Endothelial cell of umbilical vein (primary cell): ENCODE measurements around the gene ATP13A2. TPM values are rescaled to one million over a fixed set of nuclear protein-coding genes. Genes with fewer than 3 reads are reported as not detected.

Experiments used
- BruUV-seq: library from RNA; stranded (reverse); fragments of 400-500 nt; replicated peaks from 2 replicates; lab custom pipeline; 2021; lab: Mats Ljungman, UMichigan
- CTCF ChIA-PET: fragments of 300-600, 350-600 bp; sonication (Branson Sonifier 250); formaldehyde crosslinking; loops from one replicate; lab custom pipeline; 2021; ENCODE audit warnings: antibody characterized with exemption, inconsistent platforms; lab: Charles Lee
- POLR2A ChIA-PET: fragments of 300-600, 350-600 bp; sonication (Branson Sonifier 250); formaldehyde crosslinking; loops from one replicate; lab custom pipeline; 2021; ENCODE audit warnings: antibody characterized with exemption, inconsistent platforms; lab: Charles Lee
- DNase-seq: peaks from one replicate; pipeline ENCODE4 v3.0.0-alpha.2; 2011; ENCODE audit warnings: low read depth, low spot score
- FAIRE-seq: peaks from 2 replicates; lab custom pipeline; 2011; peaks lifted over from hg19 to GRCh38; lab: Jason Lieb, UNC
- H2AFZ ChIP-seq: 2 replicates; pipeline ENCODE4 v1.6.0; 2012; ENCODE audit warnings: low read depth, low read length, control low read depth, inconsistent platforms
- H3K27ac ChIP-seq: 2 replicates; pipeline ENCODE4 v1.5.1; 2011; ENCODE audit warnings: low read depth, mild to moderate bottlenecking, control low read depth, low read length, moderate library complexity; ENCODE audit not compliant: insufficient read depth
- H3K27me3 ChIP-seq, 2 experiments: 2 replicates each; pipeline versions ENCODE4 v1.6.0 to v1.6.1; 2011; ENCODE audit warnings: low read length in 2 of 2, mixed read lengths in 1 of 2; ENCODE audit not compliant: control insufficient read depth in 2 of 2, insufficient read depth in 2 of 2
- H3K36me3 ChIP-seq, 2 experiments: 2 replicates in 1 of 2; 3 replicates in 1 of 2; pipeline ENCODE4 v1.5.1; 2011; ENCODE audit warnings: low read length in 2 of 2, mild to moderate bottlenecking in 1 of 2, moderate library complexity in 1 of 2; ENCODE audit not compliant: control insufficient read depth in 2 of 2, insufficient read depth in 2 of 2; ENCODE audit errors: extremely low read depth in 1 of 2
- H3K4me1 ChIP-seq: 3 replicates; pipeline ENCODE4 v1.5.1; 2011; ENCODE audit warnings: mild to moderate bottlenecking, low read length; ENCODE audit not compliant: control insufficient read depth, insufficient read depth; ENCODE audit errors: extremely low read depth
- H3K4me2 ChIP-seq: 2 replicates; pipeline ENCODE4 v1.6.1; 2011; ENCODE audit warnings: low read length, control low read depth, mixed read lengths; ENCODE audit not compliant: insufficient read depth
- H3K4me3 ChIP-seq, 3 experiments: fragments of 200-600 bp in 1 of 3; sonication (generic), shearing (Covaris generic) in 1 of 3; replicated peaks in 1 of 3; 2 replicates each; pipeline ENCODE4 v1.5.1; 2011 to 2016; ENCODE audit warnings: control low read depth in 3 of 3, low read length in 3 of 3, mild to moderate bottlenecking in 2 of 3, inconsistent platforms in 1 of 3, low read depth in 1 of 3, moderate library complexity in 1 of 3; ENCODE audit not compliant: insufficient read depth in 1 of 3
- H3K79me2 ChIP-seq: 2 replicates; pipeline ENCODE4 v1.6.0; 2012; ENCODE audit warnings: low read length, inconsistent platforms; ENCODE audit not compliant: control insufficient read depth, insufficient read depth
- H3K9ac ChIP-seq: replicated peaks from 2 replicates; pipeline ENCODE3; 2011; ENCODE audit warnings: low read length, control low read depth; ENCODE audit not compliant: insufficient read depth; ENCODE audit errors: extremely low read depth
- H3K9me1 ChIP-seq: replicated peaks from 3 replicates; pipeline ENCODE4 v1.6.0; 2011; ENCODE audit warnings: mild to moderate bottlenecking, low read length; ENCODE audit not compliant: control insufficient read depth, insufficient read depth; ENCODE audit errors: extremely low read depth
- H3K9me3 ChIP-seq: replicated peaks from 2 replicates; pipeline ENCODE4 v1.5.1; 2012; ENCODE audit warnings: low read length, inconsistent platforms; ENCODE audit not compliant: control insufficient read depth, insufficient read depth
- H4K20me1 ChIP-seq: replicated peaks from 2 replicates; pipeline ENCODE3; 2011; ENCODE audit warnings: mild to moderate bottlenecking, low read length; ENCODE audit not compliant: control insufficient read depth, insufficient read depth; ENCODE audit errors: extremely low read depth
- CTCF ChIP-seq, 2 donors: IDR thresholded peaks; 1 replicate in 1 of 2; 2 replicates in 1 of 2; pipeline ENCODE4 v1.5.1; 2011; ENCODE audit warnings: low read length in 2 of 2, mild to moderate bottlenecking in 2 of 2, moderate library complexity in 2 of 2, control low read depth in 1 of 2, inconsistent platforms in 1 of 2, low read depth in 1 of 2; ENCODE audit not compliant: insufficient read depth in 1 of 2; ENCODE audit errors: extremely low read depth in 1 of 2
- EZH2 ChIP-seq: IDR thresholded peaks from 2 replicates; pipeline ENCODE4 v1.6.1; 2012; ENCODE audit warnings: borderline replicate concordance, low read depth, mild to moderate bottlenecking, moderate library complexity, low read length, inconsistent platforms; ENCODE audit not compliant: severe bottlenecking
- FOS ChIP-seq: IDR thresholded peaks from 2 replicates; pipeline ENCODE4 v1.6.1; 2011; ENCODE audit warnings: mild to moderate bottlenecking, low read length, moderate library complexity, borderline replicate concordance; ENCODE audit not compliant: insufficient read depth
- GATA2 ChIP-seq: IDR thresholded peaks from 2 replicates; pipeline ENCODE4 v1.7.0; 2011; ENCODE audit warnings: low read depth, mild to moderate bottlenecking, moderate library complexity, mixed read lengths, low read length; ENCODE audit not compliant: insufficient read length, insufficient read depth
- JUN ChIP-seq: IDR thresholded peaks from 2 replicates; pipeline ENCODE4 v1.6.1; 2011; ENCODE audit warnings: borderline replicate concordance, low read depth; ENCODE audit not compliant: insufficient read length, insufficient read depth
- MAX ChIP-seq: IDR thresholded peaks from 2 replicates; pipeline ENCODE4 v1.6.1; 2011; ENCODE audit not compliant: insufficient read depth, insufficient read length
- MYC ChIP-seq: IDR thresholded peaks from one replicate; pipeline ENCODE4 v1.6.1; 2011; ENCODE audit warnings: mild to moderate bottlenecking, low read depth, low read length
- POLR2A ChIP-seq: IDR thresholded peaks from 2 replicates; pipeline ENCODE4 v1.6.1; 2012; ENCODE audit warnings: low read depth, mild to moderate bottlenecking, control low read depth, low read length
- POLR2AphosphoS5 ChIP-seq: IDR thresholded peaks from 2 replicates; pipeline ENCODE4 v1.6.1; 2012; ENCODE audit warnings: low read depth, mild to moderate bottlenecking, control low read depth, low read length, moderate library complexity; ENCODE audit not compliant: insufficient read depth
- dilution Hi-C: fragments of 300-500 bp; cut with MboI; formaldehyde crosslinking; loops from one replicate; pipeline ENCODE4 v1.15.0; 2019; ENCODE audit warnings: low sequenced_read_pairs; ENCODE audit not compliant: extremely low pct_ligation_motif_present
- intact Hi-C: fragments of 100-400 bp; cut with micrococcal nuclease; formaldehyde crosslinking; loops from one replicate; pipeline ENCODE4 v1.10.0; 2022
- polyA plus RNA-seq, 4 experiments: library from polyadenylated mRNA; depleted of rRNA in 3 of 4; stranded (reverse) in 3 of 4; unstranded in 1 of 4; fragments of >200 nt; gene quantifications; 2 replicates each; pipeline versions ENCODE4 v1.2.1 to v1.2.3, GENCODE V29; 2011 to 2012; ENCODE audit warnings: missing spikeins in 1 of 4
- total RNA-seq: library from RNA; stranded (reverse); gene quantifications from 2 replicates; pipeline ENCODE4 v1.2.3, GENCODE V29; 2021

Gene ATP13A2
- total and polyA plus RNA-seq, 2 donors (not counting 3 experiments of a cell fraction or from before 2014, with no cell fraction given): 44.9 to 60.6 TPM

- Histone ChIP-seq H3K4me1 (peaks cover 24% of the 10 kb centered on the region), H3K36me3 (peaks cover 0 to 2% of the 10 kb centered on the region in 2 experiments), H3K9me1 (no peaks in the 10 kb centered on the region), H3K9ac (no peak overlapping the region), H3K79me2 (no peaks in the 10 kb centered on the region), H3K4me2 (no peak overlapping the region), H3K4me3 (no peak overlapping the region), H4K20me1 (no peaks in the 10 kb centered on the region), H3K27ac (no peak overlapping the region), H2AFZ (no peak overlapping the region), H3K27me3 (no peaks in the 10 kb centered on the region), H3K9me3 (no peaks in the 10 kb centered on the region)
- CTCF ChIA-PET: interaction anchor here (0.9 to 1.3 kb wide), 5 partner anchors 12 to 53 kb away, joined by 3 to 4 read pairs (median 4); no protein-coding TSS in a partner anchor
- TF ChIP-seq GATA2: no peak
- TF ChIP-seq POLR2A: no peak
- no peak for TF ChIP-seq FOS
- no peak for TF ChIP-seq POLR2AphosphoS5
- no peak for TF ChIP-seq MYC
- TF ChIP-seq EZH2: no peak
- TF ChIP-seq MAX: no peak
- no peak for TF ChIP-seq CTCF (IDR thresholded peaks at IDR 0.05; ENCODE audit: extremely low read depth in 1 of 2, insufficient read depth in 1 of 2, low read depth in 1 of 2, low read length in 2 of 2)
- no peak for TF ChIP-seq JUN
- dilution Hi-C loops: no loop called here
- intact Hi-C loops: no loop called here
- DNase-seq (no peak), FAIRE-seq (no peak)
- no TSS peak for BruUV-seq
- POLR2A ChIA-PET: no interaction called here
Observed at GRCh38 chr1:17013491-17014320, 2.0 kb upstream of the ATP13A2 start.
